Measurements from ENCODE around the gene SLC7A6OS. TPM values are rescaled to one million over a fixed set of nuclear protein-coding genes. Genes with fewer than 3 reads are reported as not detected.

SLC7A6OS gene
- 15.8 and 20.7 TPM in 2 replicates for total RNA-seq (2014; rRNA removed; shearing (Covaris generic))

- Histone ChIP-seq H3K27me3 (ENCODE audit: control insufficient read depth, insufficient read depth, low read length) (no peaks in the 10 kb centered on the region), H3K4me3 (ENCODE audit: insufficient read depth, low read depth, low read length) (peak within 1 kb of the TSS; percentile 97), H3K36me3 (replicated peaks; ENCODE audit: control insufficient read depth, insufficient read depth, low read length) (peaks cover 4% of the 10 kb centered on the region)
- DNase-seq: peak; percentile 97
Observed at GRCh38 chr16:68310774-68311511, at the start of gene SLC7A6OS, which contains the start of gene PRMT7. Gene SLC7A6OS, minus strand, starts transcription at chr16:68310946. Its CDS starts 20 bp downstream, at chr16:68310926. Gene PRMT7, plus strand, starts transcription at chr16:68311019. Its CDS starts 4,961 bp downstream, at chr16:68315980.

- DNase-seq: peak; percentile 62
- peaks cover 10% of the 10 kb centered on the region for H3K36me3 ChIP-seq (replicated peaks; ENCODE audit: control insufficient read depth, insufficient read depth, low read length)
- no peak overlapping the region for H3K4me3 ChIP-seq (ENCODE audit: insufficient read depth, low read depth, low read length)
- H3K27me3 ChIP-seq (ENCODE audit: control insufficient read depth, insufficient read depth, low read length): no peaks in the 10 kb centered on the region
Observed at GRCh38 chr16:68359398-68360191, 48.8 kb upstream of the SLC7A6OS start.

- no peak for DNase-seq
- no peak overlapping the region for H3K4me3 ChIP-seq (ENCODE audit: insufficient read depth, low read depth, low read length)
- H3K27me3 ChIP-seq (ENCODE audit: control insufficient read depth, insufficient read depth, low read length): no peaks in the 10 kb centered on the region
- peaks cover 10% of the 10 kb centered on the region for H3K36me3 ChIP-seq (replicated peaks; ENCODE audit: control insufficient read depth, insufficient read depth, low read length)
Observed at GRCh38 chr16:68358951-68359350, 48.2 kb upstream of the SLC7A6OS start.

- H3K27me3 ChIP-seq (ENCODE audit: control insufficient read depth, insufficient read depth, low read length): no peaks in the 10 kb centered on the region
- no peak for DNase-seq
Observed at GRCh38 chr16:68357923-68358322, 47.2 kb upstream of the SLC7A6OS start.

GRCh38 chr16:68357521-68357922 is 46.8 kb upstream of the SLC7A6OS start:
- H3K27me3 ChIP-seq (ENCODE audit: control insufficient read depth, insufficient read depth, low read length): no peaks in the 10 kb centered on the region
- H3K4me3 ChIP-seq (ENCODE audit: insufficient read depth, low read depth, low read length): no peak overlapping the region
- DNase-seq: no peak
- H3K36me3 ChIP-seq (replicated peaks; ENCODE audit: control insufficient read depth, insufficient read depth, low read length): peaks cover 17% of the 10 kb centered on the region

More at GRCh38 chr16:68357923-68358322, 47.2 kb upstream of the SLC7A6OS start:
- peaks cover 17% of the 10 kb centered on the region for H3K36me3 ChIP-seq (replicated peaks; ENCODE audit: control insufficient read depth, insufficient read depth, low read length)
- H3K4me3 ChIP-seq (ENCODE audit: insufficient read depth, low read depth, low read length): no peak overlapping the region

- DNase-seq: no peak
- H3K27me3 ChIP-seq (ENCODE audit: control insufficient read depth, insufficient read depth, low read length): no peaks in the 10 kb centered on the region
Observed at GRCh38 chr16:68356919-68357286, 46.2 kb upstream of the SLC7A6OS start.

GRCh38 chr16:68356249-68356918 is 45.6 kb upstream of the SLC7A6OS start:
- Histone ChIP-seq H3K36me3 (replicated peaks; ENCODE audit: control insufficient read depth, insufficient read depth, low read length) (peaks cover 17% of the 10 kb centered on the region), H3K4me3 (ENCODE audit: insufficient read depth, low read depth, low read length) (no peak overlapping the region)
- DNase-seq: peak; percentile 53

More at GRCh38 chr16:68356919-68357286, 46.2 kb upstream of the SLC7A6OS start:
- no peak overlapping the region for H3K4me3 ChIP-seq (ENCODE audit: insufficient read depth, low read depth, low read length)
- H3K36me3 ChIP-seq (replicated peaks; ENCODE audit: control insufficient read depth, insufficient read depth, low read length): peaks cover 17% of the 10 kb centered on the region

GRCh38 chr16:68355447-68356248 is 44.9 kb upstream of the SLC7A6OS start:
- no peaks in the 10 kb centered on the region for H3K27me3 ChIP-seq (ENCODE audit: control insufficient read depth, insufficient read depth, low read length)
- H3K4me3 ChIP-seq (ENCODE audit: insufficient read depth, low read depth, low read length): no peak overlapping the region
- peak; percentile 89 for DNase-seq
- H3K36me3 ChIP-seq (replicated peaks; ENCODE audit: control insufficient read depth, insufficient read depth, low read length): peaks cover 17% of the 10 kb centered on the region

More at GRCh38 chr16:68356249-68356918, 45.6 kb upstream of the SLC7A6OS start:
- H3K27me3 ChIP-seq (ENCODE audit: control insufficient read depth, insufficient read depth, low read length): no peaks in the 10 kb centered on the region

GRCh38 chr16:68354816-68355215 is 44.1 kb upstream of the SLC7A6OS start:
- H3K27me3 ChIP-seq (ENCODE audit: control insufficient read depth, insufficient read depth, low read length): no peaks in the 10 kb centered on the region
- no peak overlapping the region for H3K4me3 ChIP-seq (ENCODE audit: insufficient read depth, low read depth, low read length)
- no peak for DNase-seq
- peaks cover 17% of the 10 kb centered on the region for H3K36me3 ChIP-seq (replicated peaks; ENCODE audit: control insufficient read depth, insufficient read depth, low read length)

GRCh38 chr16:68353366-68353765 is 42.6 kb upstream of the SLC7A6OS start:
- DNase-seq: no peak
- H3K27me3 ChIP-seq (ENCODE audit: control insufficient read depth, insufficient read depth, low read length): no peaks in the 10 kb centered on the region
- no peak overlapping the region for H3K4me3 ChIP-seq (ENCODE audit: insufficient read depth, low read depth, low read length)
- peaks cover 24% of the 10 kb centered on the region for H3K36me3 ChIP-seq (replicated peaks; ENCODE audit: control insufficient read depth, insufficient read depth, low read length)

- no peak for DNase-seq
- H3K36me3 ChIP-seq (replicated peaks; ENCODE audit: control insufficient read depth, insufficient read depth, low read length): peaks cover 28% of the 10 kb centered on the region
- no peak overlapping the region for H3K4me3 ChIP-seq (ENCODE audit: insufficient read depth, low read depth, low read length)
Observed at GRCh38 chr16:68351991-68352431, 41.3 kb upstream of the SLC7A6OS start.

GRCh38 chr16:68351463-68351862 is 40.7 kb upstream of the SLC7A6OS start:
- no peak for DNase-seq
- H3K27me3 ChIP-seq (ENCODE audit: control insufficient read depth, insufficient read depth, low read length): no peaks in the 10 kb centered on the region
- peaks cover 26% of the 10 kb centered on the region for H3K36me3 ChIP-seq (replicated peaks; ENCODE audit: control insufficient read depth, insufficient read depth, low read length)
- H3K4me3 ChIP-seq (ENCODE audit: insufficient read depth, low read depth, low read length): no peak overlapping the region

More at GRCh38 chr16:68351991-68352431, 41.3 kb upstream of the SLC7A6OS start:
- no peaks in the 10 kb centered on the region for H3K27me3 ChIP-seq (ENCODE audit: control insufficient read depth, insufficient read depth, low read length)

- peaks cover 27% of the 10 kb centered on the region for H3K36me3 ChIP-seq (replicated peaks; ENCODE audit: control insufficient read depth, insufficient read depth, low read length)
- no peak for DNase-seq
- no peak overlapping the region for H3K4me3 ChIP-seq (ENCODE audit: insufficient read depth, low read depth, low read length)
- H3K27me3 ChIP-seq (ENCODE audit: control insufficient read depth, insufficient read depth, low read length): no peaks in the 10 kb centered on the region
Observed at GRCh38 chr16:68350813-68351350, 40.1 kb upstream of the SLC7A6OS start.
